ENCODE results near the gene PIP4K2B. TPM values are rescaled to one million over a fixed set of nuclear protein-coding genes. Genes with fewer than 3 reads are reported as not detected.
A peak's percentile ranks its signal among the peaks of the same experiment; 100 is the strongest.

Gene PIP4K2B
- total RNA-seq = 10 to 100 TPM; 44.1 to 50.1 (median 44.6) TPM
- 10 to 100 TPM in 1 of 3 donors, 1 to 10 TPM in 2; 5.1 to 21.6 (median 6.6) TPM for polyA plus RNA-seq

- Histone ChIP-seq H3K27me3 (no peaks in the 10 kb centered on the region), H3K27ac (peak within 1 kb of the TSS; percentile 99 to 100 (median 100)), H3K4me3 (peak within 1 kb of the TSS; percentile 56 to 96 (median 76)), H3K36me3 (peaks cover 18 to 37% (median 33%) of the 10 kb centered on the region in 4 donors), H3K4me1 (peaks cover 0 to 38% (median 27%) of the 10 kb centered on the region in 4 donors), H3K9me3 (no peaks in the 10 kb centered on the region)
- peak; percentile 36 to 79 (median 76) for TF ChIP-seq POLR2AphosphoS5 (IDR thresholded peaks at IDR 0.05)
- no peak for TF ChIP-seq EP300 (IDR thresholded peaks at IDR 0.05)
- no peak for TF ChIP-seq POLR2A (IDR thresholded peaks at IDR 0.05)
- TF ChIP-seq CTCF (IDR thresholded peaks at IDR 0.05) = no peak
- intact Hi-C loops (cut with DNase I) = loop anchor here (1.0 kb wide), 1 partner anchor 69 kb away; the partner anchor contains the start of gene CISD3
- peak; percentile 99 for DNase-seq
- 0 to 1% methylated on average over 76 of the region's 76 CpGs for WGBS, 2 donors
Measured at GRCh38 chr17:38799501-38800236, at the start of gene PIP4K2B. PIP4K2B (minus strand) TSS chr17:38799556; CDS start chr17:38799424, 132 bp downstream.

- Histone ChIP-seq H3K36me3 (peaks cover 12 to 62% (median 35%) of the 10 kb centered on the region in 4 donors), H3K4me1 (peaks cover 0 to 31% (median 26%) of the 10 kb centered on the region in 4 donors), H3K27me3 (no peaks in the 10 kb centered on the region), H3K4me3 (no peak overlapping the region), H3K27ac (no peak overlapping the region), H3K9me3 (no peaks in the 10 kb centered on the region)
- TF ChIP-seq EP300 (IDR thresholded peaks at IDR 0.05) (no peak), POLR2AphosphoS5 (IDR thresholded peaks at IDR 0.05) (no peak), CTCF (IDR thresholded peaks at IDR 0.05) (no peak), POLR2A (IDR thresholded peaks at IDR 0.05) (no peak)
- intact Hi-C loops (cut with DNase I) = no loop called here
- DNase-seq = no peak
- WGBS, 2 donors = 97 to 98% methylated on average over 1 of the region's 1 CpG
Measured at GRCh38 chr17:38848557-38848891, 49.2 kb upstream of the PIP4K2B start.

- WGBS, 2 donors = 62 to 80% methylated on average over 13 of the region's 13 CpGs
Measured at GRCh38 chr17:38844261-38844757, 45.0 kb upstream of the PIP4K2B start.

GRCh38 chr17:38825762-38826247 lies 26.4 kb upstream of the PIP4K2B start:
- no peaks in the 10 kb centered on the region for H3K9me3 ChIP-seq
- peak overlapping the region; percentile 73 to 86 (median 84) for H3K4me3 ChIP-seq
- peaks cover 0 to 33% (median 25%) of the 10 kb centered on the region in 4 donors for H3K4me1 ChIP-seq
- TF ChIP-seq POLR2AphosphoS5 (IDR thresholded peaks at IDR 0.05) = no peak
- TF ChIP-seq EP300 (IDR thresholded peaks at IDR 0.05) = no peak
- no peak for TF ChIP-seq POLR2A (IDR thresholded peaks at IDR 0.05)
- no peak for TF ChIP-seq CTCF (IDR thresholded peaks at IDR 0.05)
- peak overlapping the region; percentile 94 to 99 (median 96) for H3K27ac ChIP-seq
- 93 to 95% methylated on average over 17 of the region's 17 CpGs for WGBS, 2 donors
- no peak for DNase-seq
- intact Hi-C loops (cut with DNase I) = loop anchor here (1.0 kb wide), 3 partner anchors 27 to 74 kb away; partner anchors contain the start of genes PSMB3 and RPL23
- H3K27me3 ChIP-seq = no peaks in the 10 kb centered on the region
- peaks cover 0 to 11% (median 2%) of the 10 kb centered on the region in 4 donors for H3K36me3 ChIP-seq

More at GRCh38 chr17:38844261-38844757, 45.0 kb upstream of the PIP4K2B start:
- peaks cover 0 to 7% (median 0%) of the 10 kb centered on the region in 4 donors for H3K4me1 ChIP-seq
- no peaks in the 10 kb centered on the region for H3K9me3 ChIP-seq
- H3K36me3 ChIP-seq = peaks cover 0 to 29% (median 12%) of the 10 kb centered on the region in 4 donors
- H3K27me3 ChIP-seq = no peaks in the 10 kb centered on the region
- DNase-seq = no peak
- H3K27ac ChIP-seq = no peak overlapping the region
- TF ChIP-seq POLR2AphosphoS5 (IDR thresholded peaks at IDR 0.05) (peak in 1 of 4 donors; percentile 39), EP300 (IDR thresholded peaks at IDR 0.05) (no peak), POLR2A (IDR thresholded peaks at IDR 0.05) (no peak), CTCF (IDR thresholded peaks at IDR 0.05) (no peak)
- no peak overlapping the region for H3K4me3 ChIP-seq
- intact Hi-C loops (cut with DNase I) = no loop called here

All from sigmoid colon (tissue), 7 donors.